GM21390 (cell line): Measurements from ENCODE around the gene PRDM16.
"Not testable (repeated sequence)": the region's sequence is repeated elsewhere in the genome, so short reads cannot be mapped to it uniquely, and the experiment has no call there.

Experiments used
- ATAC-seq: cut with Tn5 transposase; IDR thresholded peaks from one replicate; pipeline ENCODE4 v1.9.1; 2021; ENCODE audit not compliant: unreplicated experiment

PRDM16 gene

DNA sequence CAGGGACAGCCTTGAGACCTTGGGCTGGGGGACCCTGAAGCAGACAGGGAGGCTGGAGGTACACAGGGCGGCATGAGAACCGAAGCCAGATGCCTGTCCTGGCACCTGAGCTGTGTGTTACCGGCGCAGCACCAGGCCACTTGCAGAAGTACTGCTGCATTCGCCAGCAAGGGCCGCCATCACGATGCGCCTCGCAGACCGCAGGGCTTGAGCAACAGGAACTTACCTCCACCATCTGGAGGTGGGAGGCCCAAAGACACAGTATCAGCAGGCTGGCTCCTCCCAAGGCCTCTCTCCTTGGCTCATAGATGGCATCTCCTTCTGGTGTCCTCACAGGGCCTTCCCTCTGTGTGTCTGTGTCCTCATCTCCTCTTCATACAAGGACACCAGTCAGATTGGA is 90.1 kb downstream of the PRDM16 start:
- no peak for ATAC-seq

DNA sequence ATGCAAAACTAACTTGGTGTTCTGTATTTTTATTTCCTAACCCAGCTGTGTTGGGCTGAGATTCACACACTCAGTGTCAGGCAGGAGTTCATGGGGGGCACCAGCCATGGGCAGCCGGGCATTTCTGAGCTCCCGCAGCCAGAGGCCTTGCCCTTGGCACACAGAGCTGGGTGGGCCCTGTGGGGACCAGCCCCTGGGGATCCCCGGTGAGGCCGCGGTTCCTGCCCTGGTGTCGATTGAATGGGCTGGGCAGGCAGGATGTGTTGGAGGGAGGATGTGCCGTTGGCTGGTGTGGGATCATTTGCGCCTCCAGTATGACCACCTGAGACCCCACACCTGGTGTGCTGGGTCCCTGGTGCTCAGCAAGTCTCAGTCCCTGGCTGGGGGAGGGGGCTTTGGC is 91.0 kb downstream of the PRDM16 start:
- ATAC-seq = no peak

DNA sequence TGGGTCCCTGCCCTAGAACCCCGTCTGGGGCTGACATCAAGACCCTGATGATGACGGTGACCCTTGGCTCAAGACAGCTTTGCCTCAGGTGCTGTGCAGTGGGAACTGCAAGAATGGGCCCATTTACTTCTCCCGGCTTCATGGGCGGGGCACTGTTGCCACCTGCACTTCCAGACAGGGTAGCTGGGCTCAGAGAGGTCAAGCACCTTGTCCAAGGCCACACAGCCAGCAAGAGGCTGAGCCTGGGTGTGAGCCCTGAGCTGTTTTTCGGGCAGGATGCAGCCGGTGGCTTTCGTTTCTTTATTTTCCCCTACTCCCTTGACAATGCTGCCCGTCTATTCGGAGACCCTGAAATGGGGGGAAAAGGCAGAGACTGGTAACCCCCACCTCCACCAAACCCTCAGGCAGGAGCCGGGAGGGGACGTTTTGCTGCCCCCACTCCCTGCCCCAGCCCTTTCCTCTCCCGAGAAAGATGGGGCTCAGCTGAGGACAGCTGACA is 91.7 kb downstream of the PRDM16 start:
- no peak for ATAC-seq

DNA sequence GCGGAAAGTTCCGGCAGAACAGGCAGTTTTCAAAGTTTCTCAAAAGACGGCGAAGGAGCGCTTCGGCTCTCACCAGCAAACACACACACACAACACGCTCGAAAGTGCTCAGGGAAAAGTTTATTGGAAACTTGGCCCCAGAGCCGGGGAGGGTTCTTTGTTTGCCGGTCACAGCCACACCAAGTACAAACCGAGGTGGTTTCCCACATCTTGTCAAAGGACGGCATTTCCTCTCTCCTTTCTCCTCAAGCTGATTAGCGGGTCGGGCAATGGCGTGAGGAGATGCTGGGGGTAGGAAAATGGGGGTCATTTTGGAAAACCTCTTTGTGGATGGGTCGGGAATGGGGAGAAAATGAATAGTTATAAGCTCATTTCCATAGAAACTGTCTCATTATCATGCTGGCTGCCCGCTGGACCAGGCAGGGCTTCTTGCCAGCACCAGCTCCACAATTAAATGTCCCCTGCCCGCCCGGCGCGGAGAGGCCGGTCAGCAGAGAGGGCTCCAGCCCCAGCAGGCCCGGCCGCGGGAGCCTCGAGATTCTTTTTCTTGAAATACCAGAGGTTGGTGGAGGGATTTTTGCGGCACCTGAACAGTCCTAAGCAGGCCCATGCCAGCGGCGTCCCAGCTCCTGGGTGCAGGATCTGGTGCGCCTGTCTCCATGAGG is 92.3 kb downstream of the PRDM16 start:
- no peak for ATAC-seq

DNA sequence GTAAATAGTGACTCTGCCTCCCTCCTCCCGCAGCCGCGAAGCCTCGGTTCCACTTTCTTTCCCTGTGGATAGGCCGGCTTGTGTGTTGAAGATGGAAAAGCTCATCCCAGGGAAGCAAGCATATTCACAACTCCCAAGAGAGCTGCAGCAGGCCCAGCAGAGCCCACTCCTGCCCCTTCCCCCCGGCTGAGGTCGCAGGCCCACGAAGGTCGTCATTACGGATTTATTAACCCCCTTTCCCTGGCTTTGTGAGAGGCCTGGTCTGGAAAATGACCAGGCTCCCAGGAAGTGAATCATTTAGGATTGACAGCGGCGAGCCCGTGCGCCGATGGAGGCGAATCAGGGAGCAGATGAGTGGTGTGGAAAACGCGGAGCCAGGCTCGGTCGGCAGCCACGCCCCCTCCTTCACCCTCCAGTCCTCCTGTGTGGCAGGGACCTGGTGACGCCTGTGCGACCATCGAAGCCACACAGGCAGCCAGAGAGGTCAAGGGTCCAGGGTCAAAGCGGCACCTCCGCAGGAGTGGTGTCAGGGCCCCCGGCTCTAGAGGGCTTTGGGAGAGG is 93.4 kb downstream of the PRDM16 start:
- ATAC-seq = no peak

DNA sequence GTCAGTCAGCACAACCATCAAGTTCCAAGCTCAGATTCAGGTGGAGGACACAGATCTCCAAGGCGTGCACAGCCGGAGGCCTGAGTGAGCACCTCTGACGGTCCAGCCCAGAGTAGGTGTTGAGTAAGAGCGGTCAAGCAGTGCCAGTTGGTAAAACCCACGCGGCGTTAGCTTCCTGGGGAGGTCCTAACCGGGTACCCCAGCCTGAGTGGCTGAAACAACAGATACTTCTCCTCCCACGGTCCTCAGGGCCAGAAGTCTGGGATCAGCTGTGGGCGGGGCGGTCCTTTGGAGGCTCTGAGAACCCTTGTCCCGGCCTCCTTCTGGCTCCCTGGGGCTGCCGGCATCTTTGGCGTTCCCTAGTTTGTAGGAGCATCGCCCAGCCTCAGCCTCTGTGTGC is 94.4 kb downstream of the PRDM16 start:
- no peak for ATAC-seq

DNA sequence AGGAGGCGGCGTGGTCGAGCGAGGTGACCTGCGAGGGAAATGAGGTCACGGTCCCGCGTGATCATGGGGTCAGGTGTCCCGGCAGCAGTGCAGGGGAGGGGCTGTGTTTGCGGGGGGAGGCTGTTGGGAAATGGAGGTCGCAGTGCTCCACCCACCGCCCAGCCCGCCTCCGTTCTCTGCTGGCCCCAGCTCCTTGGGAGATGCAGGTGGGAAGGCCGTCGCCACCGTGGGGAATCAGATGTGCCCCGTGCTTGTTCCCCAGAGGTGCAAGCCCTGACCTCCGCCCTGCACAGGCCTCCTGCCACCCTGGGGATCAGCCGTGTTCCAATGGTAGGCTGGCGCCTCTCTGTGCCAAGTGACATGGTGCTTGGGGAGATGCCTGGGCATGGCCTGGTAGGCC is 95.7 kb downstream of the PRDM16 start:
- ATAC-seq = no peak

DNA sequence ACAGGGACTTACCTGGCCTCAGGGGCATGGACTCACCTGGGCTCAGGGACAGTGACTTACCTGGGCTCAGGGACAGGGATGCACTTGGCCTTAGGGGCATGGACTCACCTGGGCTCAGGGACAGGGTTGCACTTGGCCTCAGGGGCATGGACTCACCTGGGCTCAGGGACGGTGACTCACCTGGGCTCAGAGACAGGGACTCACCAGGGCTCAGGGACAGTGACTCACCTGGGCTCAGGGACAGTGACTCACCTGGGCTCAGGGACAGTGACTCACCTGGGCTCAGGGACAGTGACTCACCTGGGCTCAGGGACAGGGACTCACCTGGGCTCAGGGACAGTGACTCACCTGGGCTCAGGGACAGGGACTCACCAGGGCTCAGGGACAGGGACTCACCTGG is 96.2 kb downstream of the PRDM16 start:
- not testable (repeated sequence) for ATAC-seq

DNA sequence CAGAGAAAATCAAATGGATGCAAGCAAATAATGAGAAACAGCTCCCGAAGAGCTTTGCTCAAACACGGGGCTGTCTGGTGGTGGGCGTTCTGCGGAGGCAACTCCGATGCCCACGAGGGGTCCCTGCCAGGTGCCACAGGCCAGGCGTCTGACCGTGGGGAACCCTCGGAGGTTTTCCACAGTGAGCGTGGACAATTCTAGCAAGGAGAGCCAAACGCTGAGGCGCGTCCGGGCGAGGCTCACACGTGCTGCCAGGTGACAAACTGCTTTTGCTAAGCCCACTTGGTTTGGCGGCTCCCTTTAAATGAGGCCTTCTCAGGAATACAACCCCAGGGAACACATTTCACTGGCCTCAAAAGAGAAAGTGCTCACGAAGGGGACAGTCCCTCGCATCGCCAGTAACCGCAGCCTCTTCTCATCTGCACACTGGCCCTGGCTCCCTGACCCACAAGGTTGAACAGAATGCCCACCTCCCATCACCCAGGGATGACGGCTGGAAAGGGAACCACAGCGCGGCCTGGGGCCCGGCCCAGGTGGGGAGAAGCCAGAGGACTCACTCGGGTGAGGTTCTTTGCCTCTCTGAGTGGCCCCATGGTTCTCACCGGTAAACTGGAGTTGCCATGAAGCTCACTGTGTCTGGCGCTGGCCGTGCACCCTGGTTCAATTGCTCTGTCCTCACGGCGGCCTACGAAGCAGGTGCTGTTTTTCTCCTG is 97.4 kb downstream of the PRDM16 start:
- no peak for ATAC-seq

DNA sequence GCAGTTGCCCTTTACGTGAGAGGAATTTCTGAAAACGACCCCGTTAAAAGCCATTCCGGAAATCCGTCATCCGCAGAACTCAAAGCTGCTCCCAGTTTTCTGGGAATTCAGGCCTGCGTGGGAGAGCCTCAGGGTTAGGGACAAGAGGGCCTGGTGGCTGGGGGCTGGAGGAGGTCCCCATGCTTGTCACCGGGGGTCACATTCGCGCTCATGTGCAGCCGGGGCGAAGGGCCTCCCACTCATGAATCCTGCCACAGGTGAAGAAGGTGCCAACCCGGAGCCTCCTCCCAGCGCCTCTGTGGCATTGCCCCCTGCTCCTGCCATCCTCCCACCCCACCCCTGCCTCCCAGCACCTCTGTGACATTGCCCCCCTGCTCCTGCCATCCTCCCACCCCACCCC is 98.3 kb downstream of the PRDM16 start:
- ATAC-seq = no peak

DNA sequence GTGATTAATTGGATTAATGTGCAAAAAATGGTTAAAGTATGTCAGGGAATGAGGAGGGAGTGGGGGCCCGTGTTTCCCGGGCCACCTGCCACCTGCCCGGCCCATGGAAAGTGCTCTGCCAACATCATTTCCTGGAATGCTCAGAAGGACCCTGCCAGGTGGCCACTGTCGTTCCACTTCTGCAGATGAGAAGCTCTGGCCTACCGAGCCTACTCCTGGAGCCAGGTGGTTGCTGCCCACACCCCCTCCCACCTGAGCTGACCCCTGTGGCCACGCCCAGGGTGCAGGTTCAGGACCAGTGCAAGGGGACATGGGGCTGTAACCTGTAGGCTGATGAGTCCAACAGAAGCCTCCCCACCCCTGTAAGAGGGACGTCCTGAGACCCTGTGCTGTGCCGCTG is 99.7 kb downstream of the PRDM16 start:
- ATAC-seq = no peak

DNA sequence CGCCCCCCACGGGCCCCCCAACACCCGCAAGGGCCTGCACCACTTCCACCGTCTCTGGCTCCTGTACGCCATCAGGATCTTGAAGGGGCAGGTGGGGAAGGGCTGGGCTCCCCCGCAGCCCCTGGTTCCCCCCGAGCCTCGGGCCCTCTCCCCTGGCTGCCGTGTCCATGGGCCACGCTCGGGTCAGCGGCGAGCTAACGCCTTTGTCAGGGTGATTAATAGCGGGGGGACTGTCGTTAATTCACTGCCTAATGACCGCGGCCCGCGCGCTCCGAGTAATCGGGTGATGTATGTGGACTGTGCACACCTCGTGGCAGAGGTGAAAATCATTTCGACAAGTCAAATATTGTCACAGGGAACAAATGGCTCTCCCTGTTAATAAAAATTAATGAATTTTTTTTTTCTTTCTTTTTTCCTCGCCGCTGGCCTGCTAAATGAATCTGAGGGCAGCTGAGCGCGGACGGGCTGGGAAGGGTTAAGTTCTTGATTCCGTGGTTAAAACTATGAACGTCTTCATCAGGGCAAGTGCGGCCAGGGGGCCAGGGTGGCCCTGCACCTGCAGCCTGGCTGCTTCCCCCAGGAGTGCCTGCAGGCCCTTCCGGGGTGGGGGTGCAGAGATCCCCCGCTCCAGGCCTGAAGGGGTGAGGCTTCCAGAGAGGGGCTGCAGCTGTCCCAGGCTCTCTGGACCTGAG is 100.8 kb downstream of the PRDM16 start:
- ATAC-seq = no peak

DNA sequence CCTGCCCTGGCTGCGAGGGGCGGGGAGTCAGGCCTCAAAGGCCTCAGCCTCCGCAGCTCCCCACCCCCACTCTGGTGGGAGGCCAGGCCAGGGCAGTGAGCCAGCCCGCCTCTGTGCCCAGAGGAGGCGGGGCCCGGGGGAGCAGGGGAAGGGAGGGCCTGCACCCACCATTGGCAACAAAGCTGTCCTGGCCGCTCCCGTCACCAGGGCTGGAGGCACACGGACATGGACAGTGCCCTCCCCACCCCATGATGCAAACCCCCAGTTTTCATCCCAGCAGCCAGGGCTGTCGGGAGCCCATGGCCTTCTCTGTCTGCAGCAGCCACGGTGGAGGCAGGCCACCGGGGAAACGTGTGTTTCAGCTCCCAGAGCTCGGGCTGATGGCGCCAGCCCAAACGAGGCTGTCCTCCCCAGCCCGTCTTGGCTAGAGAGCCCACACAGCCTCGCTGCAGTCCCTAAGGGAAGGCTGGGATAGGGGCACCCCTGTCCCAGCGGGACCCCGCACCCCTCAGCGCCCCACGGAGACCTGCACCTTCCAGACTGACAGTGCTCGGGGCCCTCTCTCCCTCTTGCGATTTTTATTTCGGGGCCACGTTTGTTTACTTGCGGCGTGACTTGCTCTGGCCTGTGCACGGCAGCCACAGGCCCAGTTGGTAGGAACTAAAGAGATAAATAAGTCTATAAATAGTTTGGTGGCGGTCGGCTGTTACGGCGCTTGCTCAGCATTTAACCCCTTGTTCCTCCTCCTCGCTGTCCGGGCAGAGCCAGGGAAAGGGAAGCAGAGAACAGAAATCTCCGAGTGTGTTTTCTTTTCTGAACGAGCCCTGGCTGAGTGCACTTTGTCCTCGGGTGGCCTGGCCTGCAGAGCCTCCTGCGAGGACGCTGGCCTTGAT is 101.8 kb downstream of the PRDM16 start:
- no peak for ATAC-seq

DNA sequence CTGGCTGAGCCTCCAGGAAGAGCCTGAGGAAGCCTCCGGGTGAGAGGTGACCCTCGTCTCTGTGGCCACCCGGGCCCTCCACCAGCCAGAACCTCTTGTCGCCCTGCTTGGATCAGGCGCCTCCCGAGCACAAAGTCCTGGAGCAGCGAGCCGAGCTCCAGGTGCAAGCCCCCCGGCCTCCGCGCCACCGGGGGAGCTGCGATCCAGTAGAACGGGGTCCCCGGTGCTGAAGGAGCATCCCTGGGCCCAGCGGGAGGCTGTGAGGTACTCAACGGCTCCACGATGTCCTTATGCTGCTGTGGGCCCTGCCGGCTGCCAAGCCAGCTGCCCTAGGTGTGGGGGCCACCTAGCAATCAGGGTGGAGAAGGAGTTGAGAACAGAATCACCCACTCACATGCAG is 102.8 kb downstream of the PRDM16 start:
- ATAC-seq = no peak

DNA sequence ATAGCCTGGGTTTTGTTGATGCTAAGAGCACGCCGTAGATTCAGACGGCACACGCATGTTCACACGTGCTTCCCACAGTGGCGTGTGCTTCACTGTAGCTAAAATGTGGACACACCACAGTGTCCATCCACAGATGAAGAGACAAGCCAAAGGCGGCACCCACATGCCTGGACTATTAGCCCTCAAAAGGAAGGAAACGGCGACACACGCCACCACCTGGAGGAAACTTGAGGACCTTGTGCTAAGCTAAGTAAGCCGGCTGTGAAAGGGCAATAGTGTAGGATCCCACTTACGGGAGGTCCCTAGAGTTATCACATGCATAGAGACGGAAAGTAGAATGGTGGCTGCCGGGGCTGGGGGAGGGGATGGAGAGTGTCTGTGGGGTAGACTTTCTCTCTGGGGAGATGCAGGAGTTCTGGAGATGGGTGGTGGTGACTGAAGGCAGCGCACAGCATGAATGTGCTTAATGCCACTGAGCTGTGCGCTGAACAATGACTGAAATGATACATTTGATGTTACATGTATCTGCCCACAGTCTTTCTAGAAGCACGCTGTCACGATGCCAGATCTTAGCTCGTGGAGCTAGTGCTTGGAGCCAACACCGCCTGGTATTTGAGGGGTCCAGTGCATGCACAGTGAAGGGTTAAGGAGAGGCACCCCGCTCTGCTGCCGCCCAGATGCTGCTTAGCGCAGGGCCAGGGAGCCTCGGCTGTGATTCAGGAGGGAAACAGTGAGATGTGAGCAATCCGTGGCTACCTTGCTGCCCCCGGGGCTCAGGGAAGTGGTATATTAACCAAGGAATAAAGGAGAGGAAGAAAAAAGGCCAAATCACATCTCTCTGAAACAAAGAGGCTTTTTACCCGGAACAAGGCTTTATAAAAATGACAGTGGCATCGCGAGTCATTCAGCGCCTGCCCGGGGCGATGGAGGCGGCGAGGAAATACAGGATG is 103.7 kb downstream of the PRDM16 start:
- no peak for ATAC-seq

DNA sequence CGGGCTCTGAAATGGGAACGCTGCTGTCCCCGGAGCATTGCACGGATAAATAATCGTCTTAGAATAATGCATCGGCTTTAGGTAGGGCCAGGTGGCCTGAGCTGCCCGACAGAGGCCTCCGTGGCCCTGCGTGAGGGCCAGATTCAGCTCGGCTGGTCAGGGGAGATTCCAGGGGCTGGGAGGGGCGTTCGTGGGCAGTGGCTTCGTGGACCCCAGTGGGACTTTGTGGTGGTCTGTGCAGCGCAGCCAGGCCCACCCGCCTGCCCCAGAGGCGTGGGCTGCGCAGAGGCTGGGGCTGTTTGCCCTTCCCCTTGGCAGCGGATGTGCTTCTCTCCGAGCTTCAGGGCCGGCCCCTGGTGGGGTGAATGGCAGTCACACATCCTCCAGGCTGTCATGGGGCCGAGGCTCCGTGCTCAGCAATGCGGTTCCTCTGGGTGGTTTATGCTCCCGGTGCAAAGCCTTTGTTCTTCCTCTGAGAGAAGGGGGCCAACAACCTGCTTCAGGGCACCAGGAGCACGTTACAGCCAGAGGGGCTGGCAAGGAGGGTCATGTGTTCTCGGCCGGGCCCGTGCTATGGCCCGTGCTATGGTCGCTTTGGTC is 104.5 kb downstream of the PRDM16 start:
- ATAC-seq = no peak

DNA sequence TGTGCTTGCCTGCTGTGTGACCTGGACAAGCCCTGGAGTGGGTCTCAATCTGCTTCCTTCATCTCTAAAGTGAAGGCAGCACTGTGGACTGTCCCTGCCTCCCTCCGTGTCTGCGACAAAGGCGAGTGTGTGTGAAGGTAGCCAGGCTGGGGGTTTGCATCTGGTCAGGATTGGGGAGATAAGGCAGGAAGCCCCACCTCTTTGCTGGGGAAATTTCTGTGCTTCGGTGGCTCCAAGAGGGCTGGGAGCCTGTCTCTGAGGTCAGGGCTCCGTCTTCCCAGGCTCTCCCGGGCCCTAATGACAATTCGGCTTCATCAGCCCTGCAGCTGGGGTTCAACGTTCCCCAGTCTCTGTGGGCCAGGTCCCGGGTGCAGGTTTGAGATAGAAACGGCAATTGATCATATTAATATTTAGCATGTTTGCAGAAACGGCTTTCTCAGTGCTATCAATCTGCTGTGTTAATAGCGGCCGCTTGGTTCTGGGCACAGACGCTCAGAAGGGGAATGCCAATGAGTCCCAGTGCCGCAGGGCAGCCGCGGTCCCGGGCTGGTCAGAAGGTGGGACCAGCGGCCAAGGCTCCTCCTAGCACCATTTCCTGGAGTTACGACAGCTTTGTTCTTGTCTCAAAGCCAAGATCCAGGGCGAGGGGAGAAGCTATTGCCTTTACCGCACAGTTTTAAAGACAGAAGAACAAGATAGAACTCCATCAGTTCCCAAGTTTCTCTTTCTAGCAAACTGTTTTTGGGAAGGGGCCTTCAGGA is 105.7 kb downstream of the PRDM16 start:
- no peak for ATAC-seq

DNA sequence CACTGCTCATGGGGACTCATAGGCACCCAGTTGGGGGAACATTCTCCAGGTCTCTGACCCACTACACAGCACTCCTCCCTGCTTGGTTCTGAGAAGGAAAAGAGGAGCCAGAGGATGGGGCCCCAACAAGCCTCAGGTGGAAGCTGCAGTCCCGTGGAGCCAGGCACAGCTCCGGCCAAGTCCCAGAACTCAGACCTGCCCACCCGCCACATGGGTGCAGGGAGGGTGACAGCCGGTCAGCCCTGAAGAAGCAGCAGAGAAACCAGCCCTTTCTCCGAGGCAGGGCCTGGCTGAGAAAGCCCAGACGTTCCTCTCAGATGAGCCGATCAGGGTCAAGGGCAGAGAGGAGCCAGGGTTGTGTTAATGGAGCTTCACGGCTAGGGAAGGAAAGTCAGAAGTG is 106.5 kb downstream of the PRDM16 start:
- ATAC-seq = no peak

DNA sequence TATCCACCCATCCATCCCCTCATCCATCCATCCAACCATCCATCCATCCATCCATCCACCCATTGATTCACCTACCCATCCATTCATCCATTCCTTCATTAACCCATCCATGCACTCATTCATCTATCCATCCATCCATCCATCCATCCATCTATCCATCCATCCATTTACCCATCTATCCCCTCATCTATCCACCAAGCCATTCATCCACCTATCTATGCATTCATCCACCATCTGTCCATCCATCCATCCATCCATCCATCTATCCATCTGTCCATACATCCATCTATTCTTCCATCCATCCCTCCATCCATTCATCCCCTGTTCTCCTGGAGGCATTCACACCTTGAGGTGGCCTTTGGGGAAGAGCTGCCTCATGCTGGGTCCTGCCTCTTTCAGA is 107.0 kb downstream of the PRDM16 start:
- ATAC-seq = no peak
